Activated effector memory CD4-positive, alpha-beta T cell treated with anti-CD3 and anti-CD28 coated beads, Interleukin-2, amount 50 U/mL, for 16 hours (primary cell): ENCODE data around the gene PRSS36.

Source experiments
- DNase-seq: peaks from one replicate; pipeline ENCODE4 v3.0.0-alpha.2; 2020

The PRSS36 gene

DNA sequence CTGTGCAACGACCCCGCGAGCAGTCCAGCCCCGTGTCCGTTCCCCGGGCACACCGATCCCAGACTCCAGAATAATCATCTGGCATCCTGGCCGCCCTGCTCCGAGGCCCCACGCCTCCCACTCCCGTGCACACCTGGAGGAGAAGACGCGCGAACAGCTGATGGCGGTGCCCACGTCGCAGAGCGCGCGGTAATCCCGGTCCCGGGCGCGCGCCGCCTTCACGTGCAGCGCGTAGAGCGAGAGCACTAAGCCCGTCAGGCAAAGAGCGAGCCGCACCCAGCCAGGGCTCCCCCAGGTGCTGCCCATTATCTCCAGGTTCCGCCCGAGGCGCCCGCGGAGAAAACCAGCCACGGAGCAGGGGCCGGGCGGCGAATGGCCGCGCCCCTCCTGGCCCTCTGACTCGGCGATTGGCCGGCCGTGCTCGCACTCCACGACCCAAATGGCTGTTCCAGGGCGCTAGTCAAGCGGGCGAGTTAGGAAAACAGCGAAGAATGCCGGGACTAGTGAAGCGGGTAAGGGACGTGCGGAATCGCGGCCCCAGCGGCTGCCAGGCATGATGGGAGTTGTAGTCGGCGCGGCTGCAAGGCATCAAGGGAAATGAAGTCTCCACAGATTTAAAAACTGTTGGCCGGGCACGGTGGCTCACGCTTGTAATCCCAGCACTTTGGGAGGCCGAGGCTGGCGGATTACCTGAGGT is 55.3 kb downstream of the PRSS36 start, which contains the start of gene VKORC1:
Gene VKORC1 (minus strand): TSS at position 374 of the 697 bp plus-strand sequence. CDS start 68 bp downstream, at position 306.
- peak; percentile 95 for DNase-seq

DNA sequence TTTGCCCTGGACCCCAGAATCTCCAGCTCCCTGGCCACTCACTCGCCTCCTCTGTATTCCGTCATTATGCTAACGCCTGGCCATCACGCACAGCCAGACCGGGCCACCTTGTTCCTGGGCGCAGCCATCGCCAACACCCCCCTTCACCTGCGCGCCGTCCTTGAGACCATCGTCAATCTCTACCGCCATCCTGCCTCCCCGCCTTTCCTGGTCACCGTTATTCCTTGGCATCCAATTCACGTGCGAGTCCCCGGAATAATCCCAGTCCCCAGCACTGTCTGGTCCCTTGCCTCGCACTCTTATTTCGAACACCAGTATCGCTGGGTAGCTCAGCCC is 55.8 kb downstream of the PRSS36 start:
- no peak for DNase-seq

DNA sequence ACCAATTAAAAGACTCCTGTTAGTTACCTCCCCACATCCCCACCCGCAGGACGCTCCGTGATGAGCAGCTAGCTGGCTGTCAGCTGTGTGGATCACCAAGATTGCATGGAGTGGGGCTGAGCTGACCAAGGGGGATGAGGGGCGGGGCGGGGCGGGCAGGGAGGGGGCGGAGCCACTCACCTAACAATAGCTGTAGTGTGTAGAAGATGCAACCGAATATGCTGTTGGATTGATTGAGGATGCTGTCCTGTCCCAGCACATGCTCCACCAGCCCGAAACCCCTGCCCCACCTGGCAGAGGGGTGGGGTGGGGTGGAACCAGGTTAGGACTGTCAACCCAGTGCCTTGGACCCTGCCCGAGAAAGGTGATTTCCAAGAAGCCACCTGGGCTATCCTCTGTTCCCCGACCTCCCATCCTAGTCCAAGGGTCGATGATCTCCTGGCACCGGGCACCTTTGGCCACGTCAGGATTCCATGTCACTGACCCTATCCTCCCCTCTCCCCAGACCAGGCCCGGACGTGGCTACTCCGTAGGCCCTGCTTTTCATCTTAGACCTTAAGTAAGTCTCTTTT is 56.6 kb downstream of the PRSS36 start:
- DNase-seq, result no peak

DNA sequence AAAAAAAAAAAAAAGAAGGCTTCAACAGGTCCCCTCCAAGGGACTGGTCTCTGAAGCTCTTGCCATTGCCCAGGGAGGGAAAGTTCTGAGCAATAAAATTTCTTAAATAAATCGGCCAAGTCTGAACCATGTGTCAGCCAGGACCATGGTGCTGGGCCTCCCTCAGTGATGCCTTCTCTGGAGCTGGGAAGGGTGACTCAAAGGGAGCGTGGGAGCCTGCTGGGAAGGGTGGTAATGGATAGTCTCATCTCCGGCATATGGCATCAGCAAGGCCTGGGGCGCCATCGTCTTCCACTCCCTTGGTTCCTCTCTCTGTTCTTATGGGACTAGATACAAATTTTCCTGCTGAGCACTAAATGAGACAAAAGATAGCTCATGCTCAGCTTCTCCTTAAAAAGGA is 57.5 kb downstream of the PRSS36 start:
- DNase-seq, result no peak

DNA sequence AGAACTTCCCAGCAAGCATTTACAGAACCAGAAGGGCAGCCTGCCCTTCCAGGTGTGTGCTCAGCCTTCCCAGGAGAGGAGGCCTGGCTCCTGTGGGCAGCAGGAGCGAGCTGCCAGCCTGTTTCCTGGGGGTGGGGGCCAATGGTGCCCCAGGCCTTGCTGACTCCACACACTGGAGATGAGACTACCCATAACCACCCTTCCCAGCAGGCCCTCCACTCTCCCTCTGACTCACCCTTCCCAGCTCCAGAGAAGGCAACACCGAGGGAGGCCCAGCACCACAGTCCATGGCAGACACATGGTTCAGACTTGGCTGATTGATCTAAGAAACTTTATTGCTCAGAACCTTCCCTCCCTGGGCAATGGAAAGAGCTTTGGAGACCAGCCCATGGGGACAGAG is 59.3 kb downstream of the PRSS36 start:
- DNase-seq, result no peak

DNA sequence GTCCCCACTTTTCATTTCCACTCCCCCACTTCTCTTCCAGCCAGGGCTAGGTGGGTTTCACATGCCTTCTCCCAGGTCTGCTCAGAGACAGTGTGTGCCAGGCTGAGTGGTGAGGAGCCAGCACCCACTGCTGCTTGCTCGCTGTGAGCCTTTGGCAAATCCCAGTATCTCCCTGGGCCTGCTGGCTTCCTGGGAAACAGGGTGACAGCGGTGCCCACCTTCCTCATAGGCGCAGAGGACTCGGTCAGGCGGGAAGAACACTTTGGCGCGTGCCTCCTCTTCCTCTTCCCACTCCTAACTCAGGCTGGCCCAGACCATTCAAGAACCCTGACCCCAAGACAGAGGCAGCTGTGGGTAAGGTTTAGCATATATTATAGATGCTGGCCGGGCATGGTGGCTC is 60.7 kb downstream of the PRSS36 start:
- DNase-seq, result no peak
